SK-N-SH (cell line): ENCODE data around the gene GFPT1. TPM values are rescaled to one million over a fixed set of nuclear protein-coding genes. Genes with fewer than 3 reads are reported as not detected.

Experiments
- CTCF ChIA-PET: fragments of 300-600, 350-600 bp; formaldehyde crosslinking; extraction: SDS; loops from one replicate; lab custom pipeline; 2021; lab: Yijun Ruan, JAX
- POLR2A ChIA-PET: fragments of 350-600 bp; sonication (Branson Sonifier 250); formaldehyde crosslinking; extraction: SDS; loops from one replicate; lab custom pipeline; 2020; ENCODE audit warnings: antibody characterized with exemption, inconsistent platforms; lab: Yijun Ruan, JAX
- DNase-seq: peaks from one replicate; pipeline ENCODE4 v3.0.0; 2012
- H2AFZ ChIP-seq: fragments of 200-600 bp; sonication (generic); 2 replicates; pipeline ENCODE4 v1.8.1; 2016; ENCODE audit warnings: antibody characterized with exemption, mild to moderate bottlenecking, low read depth
- H3F3A ChIP-seq: fragments of 200-600 bp; sonication (generic); replicated peaks from 2 replicates; pipeline ENCODE3; 2016; ENCODE audit warnings: antibody characterized with exemption, mild to moderate bottlenecking; ENCODE audit not compliant: insufficient read depth
- H3K27ac ChIP-seq, 2 experiments: fragments of 200-500 bp in 1 of 2; fragments of 200-600 bp in 1 of 2; sonication (Bioruptor generic) in 1 of 2; sonication (generic), shearing (Covaris generic) in 1 of 2; 2 replicates each; pipeline versions ENCODE4 v1.5.1 to v1.6.1; 2014 to 2016; ENCODE audit warnings: low read depth in 2 of 2, inconsistent platforms in 1 of 2, low read length in 1 of 2, mild to moderate bottlenecking in 1 of 2, mixed read lengths in 1 of 2
- H3K27me3 ChIP-seq: fragments of 200-600 bp; sonication (generic), shearing (Covaris generic); 2 replicates; pipeline ENCODE4 v1.6.1; 2016; ENCODE audit warnings: mixed run types; ENCODE audit not compliant: insufficient read depth
- H3K36me3 ChIP-seq, 2 experiments: fragments of 200-500 bp in 1 of 2; fragments of 200-600 bp in 1 of 2; sonication (Bioruptor generic) in 1 of 2; sonication (generic) in 1 of 2; replicated peaks in 1 of 2; 2 replicates each; pipeline versions ENCODE3 to v1.5.1; 2014 to 2016; ENCODE audit warnings: low read length in 1 of 2, mild to moderate bottlenecking in 1 of 2; ENCODE audit not compliant: insufficient read depth in 2 of 2, control insufficient read depth in 1 of 2
- H3K4me1 ChIP-seq, 2 experiments: fragments of 200-500 bp in 1 of 2; fragments of 200-600 bp in 1 of 2; sonication (Bioruptor generic) in 1 of 2; sonication (generic), shearing (Covaris generic) in 1 of 2; 2 replicates each; pipeline versions ENCODE4 v1.5.1 to v1.6.1; 2014 to 2016; ENCODE audit warnings: low read depth in 1 of 2, low read length in 1 of 2, mixed run types in 1 of 2; ENCODE audit not compliant: insufficient read depth in 2 of 2, control insufficient read depth in 1 of 2
- H3K4me2 ChIP-seq: fragments of 200-600 bp; sonication (generic), shearing (Covaris generic); 2 replicates; pipeline ENCODE4 v1.6.1; 2017; ENCODE audit warnings: mixed run types
- H3K4me3 ChIP-seq, 2 experiments: fragments of 200-500 bp in 1 of 2; fragments of 200-600 bp in 1 of 2; sonication (Bioruptor generic) in 1 of 2; sonication (generic), shearing (Covaris generic) in 1 of 2; 2 replicates each; pipeline versions ENCODE4 v1.5.1 to v1.8.1; 2014 to 2016; ENCODE audit warnings: low read depth in 2 of 2, inconsistent platforms in 1 of 2, low read length in 1 of 2, mild to moderate bottlenecking in 1 of 2, mixed read lengths in 1 of 2, moderate library complexity in 1 of 2
- H3K79me2 ChIP-seq: fragments of 200-600 bp; sonication (generic); 2 replicates; pipeline ENCODE4 v1.8.1; 2017; ENCODE audit warnings: mild to moderate bottlenecking; ENCODE audit not compliant: insufficient read depth
- H3K9ac ChIP-seq: fragments of 200-600 bp; sonication (generic); 2 replicates; pipeline ENCODE4 v1.6.1; 2017; ENCODE audit warnings: mixed run types
- H3K9me2 ChIP-seq: fragments of 200-600 bp; sonication (generic); 2 replicates; pipeline ENCODE4 v1.6.1; 2017; ENCODE audit warnings: mixed run types
- H3K9me3 ChIP-seq: fragments of 200-600 bp; sonication (generic); 2 replicates; pipeline ENCODE4 v1.6.1; 2017; ENCODE audit warnings: mixed run types, mild to moderate bottlenecking, moderate library complexity
- H4K20me1 ChIP-seq: fragments of 200-600 bp; sonication (generic); 2 replicates; pipeline ENCODE4 v1.6.1; 2017; ENCODE audit warnings: mild to moderate bottlenecking, mixed run types; ENCODE audit not compliant: insufficient read depth
- GABPA ChIP-seq: IDR thresholded peaks from 2 replicates; pipeline ENCODE4 v1.4.0; 2012; ENCODE audit warnings: low read depth, mild to moderate bottlenecking
- GATA2 ChIP-seq: sonication (generic); formaldehyde crosslinking; IDR thresholded peaks from 2 replicates; pipeline ENCODE4 v1.5.0; 2020; ENCODE audit warnings: mild to moderate bottlenecking, missing genetic modification reagents
- JUND ChIP-seq: IDR thresholded peaks from 2 replicates; pipeline ENCODE4 v1.4.0; 2012
- MXI1 ChIP-seq: IDR thresholded peaks from 2 replicates; pipeline ENCODE4 v1.6.1; 2012; ENCODE audit warnings: mild to moderate bottlenecking, low read depth, low read length, improper control_type of control experiment
- NFIC ChIP-seq: IDR thresholded peaks from 2 replicates; pipeline ENCODE4 v1.4.0; 2012; ENCODE audit warnings: borderline replicate concordance
- RAD21 ChIP-seq: IDR thresholded peaks from 2 replicates; pipeline ENCODE4 v1.6.1; 2012; ENCODE audit warnings: mild to moderate bottlenecking, low read length
- RCOR1 ChIP-seq: fragments of 150-350 bp; IDR thresholded peaks from 2 replicates; pipeline ENCODE4 v1.6.1; 2017; ENCODE audit warnings: antibody characterized with exemption, low read length
- RXRA ChIP-seq: IDR thresholded peaks from 2 replicates; pipeline ENCODE4 v1.4.0; 2012; ENCODE audit warnings: low read depth, mild to moderate bottlenecking, borderline replicate concordance
- TCF12 ChIP-seq: IDR thresholded peaks from 2 replicates; pipeline ENCODE4 v1.4.0; 2012
- TEAD4 ChIP-seq: IDR thresholded peaks from 2 replicates; pipeline ENCODE4 v1.4.0; 2012; ENCODE audit warnings: mild to moderate bottlenecking, borderline replicate concordance; ENCODE audit not compliant: insufficient read depth
- YY1 ChIP-seq: IDR thresholded peaks from 2 replicates; pipeline ENCODE4 v1.4.0; 2012; ENCODE audit warnings: low read depth, mild to moderate bottlenecking
- WGBS: methylation state at CpG from one replicate; pipeline ENCODE4 v1.1.6; 2017; ENCODE audit warnings: low lambda C conversion rate; 5-methylcytosine and 5-hydroxymethylcytosine counted together
- polyA plus RNA-seq, 3 experiments: library from polyadenylated mRNA; depleted of rRNA; stranded (reverse); fragments of >200 nt; gene quantifications; 2 replicates each; pipeline ENCODE4 v1.2.3, GENCODE V29; 2012
- TF ChIP-seq, protein P1 (sequence below): IDR thresholded peaks from 2 replicates; pipeline ENCODE4 v1.6.1; 2012; ENCODE audit warnings: mild to moderate bottlenecking, low read depth, low read length, moderate library complexity
- TF ChIP-seq, protein P2 (sequence below): fragments of 150-350 bp; IDR thresholded peaks from 2 replicates; pipeline ENCODE4 v1.6.1; 2017; ENCODE audit warnings: antibody characterized with exemption, low read length, low read depth, borderline replicate concordance
- TF ChIP-seq, protein P3 (sequence below): fragments of 150-350 bp; IDR thresholded peaks from 2 replicates; pipeline ENCODE4 v1.6.1; 2016; ENCODE audit warnings: mild to moderate bottlenecking, low read depth, low read length

The GFPT1 gene
- polyA plus RNA-seq, 1 of the 3 experiments (the other 2 are of a cell fraction), result 6.0 TPM

DNA sequence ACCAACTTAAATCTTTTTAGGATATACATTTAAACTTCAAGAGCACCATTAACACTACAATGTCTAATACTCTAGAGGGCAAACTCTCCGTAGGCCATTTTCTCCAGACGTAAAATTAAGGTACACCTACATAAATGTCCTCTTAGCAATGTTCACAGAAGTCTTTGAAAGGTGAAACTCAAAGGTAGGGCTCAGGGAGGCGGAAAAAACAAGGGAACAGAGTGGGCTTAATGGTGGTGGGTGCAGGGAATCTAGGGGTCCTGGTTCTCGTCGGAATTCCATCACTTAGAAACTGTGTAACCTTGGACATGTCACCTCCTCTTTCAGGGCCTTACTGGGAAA, 49.5 kb upstream of the GFPT1 start:
- no peaks in the 10 kb centered on the region for H4K20me1 ChIP-seq
- no peaks in the 10 kb centered on the region for H3K27me3 ChIP-seq
- peaks cover 5 to 6% of the 10 kb centered on the region in 2 experiments for H3K4me1 ChIP-seq
- peaks cover 34% of the 10 kb centered on the region for H3K79me2 ChIP-seq
- H3K9ac ChIP-seq, result peak overlapping the region; percentile 81
- TF ChIP-seq TEAD4 (no peak), NFIC (no peak), TCF12 (no peak), RAD21 (no peak), YY1 (no peak)
- POLR2A ChIA-PET, result interaction anchor here (1.1 to 1.3 kb wide), 5 partner anchors 10 to 208 kb away, joined by 3 to 6 read pairs (median 3); partner anchors contain the start of genes AAK1 and GFPT1
- peak overlapping the region; percentile 88 for H2AFZ ChIP-seq
- H3K9me2 ChIP-seq, result no peaks in the 10 kb centered on the region
- DNase-seq, result no peak
- H3F3A ChIP-seq, result peaks cover 20% of the 10 kb centered on the region
- 28% methylated on average over 5 of the region's 5 CpGs for WGBS
- H3K27ac ChIP-seq, result peak overlapping the region; percentile 90 to 93
- CTCF ChIA-PET, result interaction anchor here (0.5 to 2.5 kb wide), 19 partner anchors 10 to 545 kb away, joined by 3 to 9 read pairs (median 3); no protein-coding TSS in a partner anchor
- H3K9me3 ChIP-seq, result no peaks in the 10 kb centered on the region
- no peaks in the 10 kb centered on the region for H3K36me3 ChIP-seq
- H3K4me2 ChIP-seq, result peak overlapping the region; percentile 83
- peak overlapping the region; percentile 87 for H3K4me3 ChIP-seq

DNA sequence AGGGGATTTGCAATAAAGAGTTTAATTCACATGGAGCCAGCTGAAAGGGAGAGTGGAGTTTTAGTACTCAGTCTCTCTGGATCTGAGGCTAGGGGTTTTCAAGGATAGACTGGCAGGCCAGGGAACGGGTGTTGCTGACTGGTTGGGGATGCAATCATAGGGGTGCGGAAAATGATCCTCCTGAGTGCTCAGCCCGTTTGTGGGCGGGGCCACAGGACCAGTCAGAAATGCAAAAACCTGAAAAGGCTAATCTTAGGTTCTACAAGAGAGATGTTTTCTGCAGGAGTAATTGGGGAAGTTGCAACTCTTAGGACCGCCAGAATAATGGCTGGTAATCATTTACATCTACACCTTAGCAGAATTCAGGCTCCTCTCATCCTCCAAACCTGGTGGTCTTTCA, 47.7 kb upstream of the GFPT1 start:
- ChIA-PET POLR2A (no interaction called here), CTCF (interaction anchor here (1.4 kb wide), 1 partner anchor 509 kb away, joined by 3 read pairs; no protein-coding TSS in a partner anchor)
- Histone ChIP-seq H3K27ac (no peak overlapping the region), H3K4me1 (peaks cover 5 to 6% of the 10 kb centered on the region in 2 experiments), H3K79me2 (peaks cover 39% of the 10 kb centered on the region), H3K9me2 (no peaks in the 10 kb centered on the region), H3K9me3 (no peaks in the 10 kb centered on the region), H3K27me3 (no peaks in the 10 kb centered on the region), H3F3A (peaks cover 26% of the 10 kb centered on the region), H3K4me2 (no peak overlapping the region), H3K36me3 (peaks cover 3 to 17% of the 10 kb centered on the region in 2 experiments), H3K9ac (no peak overlapping the region), H4K20me1 (no peaks in the 10 kb centered on the region), H2AFZ (no peak overlapping the region), H3K4me3 (no peak overlapping the region)
- TF ChIP-seq RCOR1, result no peak
- no peak for TF ChIP-seq TCF12
- TF ChIP-seq TEAD4, result no peak
- no peak for TF ChIP-seq GABPA
- no peak for TF ChIP-seq MXI1
- TF ChIP-seq JUND, result no peak
- TF ChIP-seq, protein P1, sequence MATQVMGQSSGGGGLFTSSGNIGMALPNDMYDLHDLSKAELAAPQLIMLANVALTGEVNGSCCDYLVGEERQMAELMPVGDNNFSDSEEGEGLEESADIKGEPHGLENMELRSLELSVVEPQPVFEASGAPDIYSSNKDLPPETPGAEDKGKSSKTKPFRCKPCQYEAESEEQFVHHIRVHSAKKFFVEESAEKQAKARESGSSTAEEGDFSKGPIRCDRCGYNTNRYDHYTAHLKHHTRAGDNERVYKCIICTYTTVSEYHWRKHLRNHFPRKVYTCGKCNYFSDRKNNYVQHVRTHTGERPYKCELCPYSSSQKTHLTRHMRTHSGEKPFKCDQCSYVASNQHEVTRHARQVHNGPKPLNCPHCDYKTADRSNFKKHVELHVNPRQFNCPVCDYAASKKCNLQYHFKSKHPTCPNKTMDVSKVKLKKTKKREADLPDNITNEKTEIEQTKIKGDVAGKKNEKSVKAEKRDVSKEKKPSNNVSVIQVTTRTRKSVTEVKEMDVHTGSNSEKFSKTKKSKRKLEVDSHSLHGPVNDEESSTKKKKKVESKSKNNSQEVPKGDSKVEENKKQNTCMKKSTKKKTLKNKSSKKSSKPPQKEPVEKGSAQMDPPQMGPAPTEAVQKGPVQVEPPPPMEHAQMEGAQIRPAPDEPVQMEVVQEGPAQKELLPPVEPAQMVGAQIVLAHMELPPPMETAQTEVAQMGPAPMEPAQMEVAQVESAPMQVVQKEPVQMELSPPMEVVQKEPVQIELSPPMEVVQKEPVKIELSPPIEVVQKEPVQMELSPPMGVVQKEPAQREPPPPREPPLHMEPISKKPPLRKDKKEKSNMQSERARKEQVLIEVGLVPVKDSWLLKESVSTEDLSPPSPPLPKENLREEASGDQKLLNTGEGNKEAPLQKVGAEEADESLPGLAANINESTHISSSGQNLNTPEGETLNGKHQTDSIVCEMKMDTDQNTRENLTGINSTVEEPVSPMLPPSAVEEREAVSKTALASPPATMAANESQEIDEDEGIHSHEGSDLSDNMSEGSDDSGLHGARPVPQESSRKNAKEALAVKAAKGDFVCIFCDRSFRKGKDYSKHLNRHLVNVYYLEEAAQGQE, result no peak
- TF ChIP-seq RXRA, result no peak
- no peak for TF ChIP-seq GATA2 (CRISPR knock-in tag)
- TF ChIP-seq, protein P2, sequence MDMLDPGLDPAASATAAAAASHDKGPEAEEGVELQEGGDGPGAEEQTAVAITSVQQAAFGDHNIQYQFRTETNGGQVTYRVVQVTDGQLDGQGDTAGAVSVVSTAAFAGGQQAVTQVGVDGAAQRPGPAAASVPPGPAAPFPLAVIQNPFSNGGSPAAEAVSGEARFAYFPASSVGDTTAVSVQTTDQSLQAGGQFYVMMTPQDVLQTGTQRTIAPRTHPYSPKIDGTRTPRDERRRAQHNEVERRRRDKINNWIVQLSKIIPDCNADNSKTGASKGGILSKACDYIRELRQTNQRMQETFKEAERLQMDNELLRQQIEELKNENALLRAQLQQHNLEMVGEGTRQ, result no peak
- TF ChIP-seq, protein P3, sequence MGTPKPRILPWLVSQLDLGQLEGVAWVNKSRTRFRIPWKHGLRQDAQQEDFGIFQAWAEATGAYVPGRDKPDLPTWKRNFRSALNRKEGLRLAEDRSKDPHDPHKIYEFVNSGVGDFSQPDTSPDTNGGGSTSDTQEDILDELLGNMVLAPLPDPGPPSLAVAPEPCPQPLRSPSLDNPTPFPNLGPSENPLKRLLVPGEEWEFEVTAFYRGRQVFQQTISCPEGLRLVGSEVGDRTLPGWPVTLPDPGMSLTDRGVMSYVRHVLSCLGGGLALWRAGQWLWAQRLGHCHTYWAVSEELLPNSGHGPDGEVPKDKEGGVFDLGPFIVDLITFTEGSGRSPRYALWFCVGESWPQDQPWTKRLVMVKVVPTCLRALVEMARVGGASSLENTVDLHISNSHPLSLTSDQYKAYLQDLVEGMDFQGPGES, result no peak
- DNase-seq, result no peak
- WGBS, result 87% methylated on average over 5 of the region's 5 CpGs
